M059J (cell line): ENCODE results near the gene FANCM. TPM values are rescaled to one million over a fixed set of nuclear protein-coding genes. Genes with fewer than 3 reads are reported as not detected.
"Not testable (repeated sequence)": the region's sequence is repeated elsewhere in the genome, so short reads cannot be mapped to it uniquely, and the experiment has no call there.

ENCODE experiments used
- DNase-seq: peaks from one replicate; pipeline ENCODE4 v3.0.0-alpha.2; 2012; ENCODE audit warnings: low read depth
- total RNA-seq: library from RNA; depleted of rRNA; stranded (reverse); fragments of >200 nt; shearing (Covaris generic); gene quantifications from 2 replicates; pipeline ENCODE4 v1.2.3, GENCODE V29; 2014

The FANCM gene
- total RNA-seq, 1 experiment from 2014 or later: 5.7 TPM

GRCh38 chr14:45144658-45145057 is 8.9 kb downstream of the FANCM start:
- no peak for DNase-seq

GRCh38 chr14:45145214-45145613 is 9.5 kb downstream of the FANCM start:
- DNase-seq: no peak

DNA sequence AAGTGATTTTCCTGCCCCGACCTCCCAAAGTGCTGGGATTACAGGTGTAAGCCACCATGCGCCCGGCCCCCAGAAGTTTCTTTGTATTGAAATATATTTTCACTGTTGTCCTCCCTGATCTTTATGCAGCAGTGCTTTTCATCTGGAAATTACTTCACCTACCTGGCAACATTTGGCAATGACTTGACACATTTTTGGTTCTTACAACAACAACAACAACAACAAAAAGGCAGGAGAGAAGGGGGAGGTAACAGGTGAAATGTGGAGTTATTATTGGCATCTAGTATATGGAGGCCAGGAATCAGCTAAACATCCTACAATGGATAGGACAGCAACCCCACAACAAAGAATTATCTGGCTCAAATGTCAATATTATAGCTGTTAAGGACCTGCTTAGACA is 13.9 kb downstream of the FANCM start:
- no peak for DNase-seq

DNA sequence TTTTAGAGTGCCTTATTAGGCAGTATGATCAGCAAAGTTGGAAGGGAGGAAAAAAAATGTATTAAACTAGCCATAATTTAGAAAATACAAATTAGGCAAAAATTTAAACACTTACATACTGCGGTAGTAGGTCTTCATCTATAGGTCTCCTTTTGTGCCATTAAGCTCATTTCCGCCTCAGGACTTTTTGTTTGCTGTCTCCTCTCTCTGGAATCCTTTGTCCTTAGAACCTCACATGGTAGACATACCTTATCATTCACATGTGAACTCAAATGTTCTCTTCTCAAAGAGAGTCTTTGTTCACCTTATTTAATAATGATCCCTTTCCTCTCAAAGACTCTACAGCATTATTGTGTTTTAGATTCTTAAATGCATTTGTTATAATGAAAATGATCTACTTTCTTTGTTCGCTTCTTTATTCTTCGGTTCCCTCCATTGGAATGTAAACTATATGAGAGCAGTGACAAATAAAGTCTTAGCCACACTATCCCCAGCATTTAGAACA is 14.7 kb downstream of the FANCM start:
- DNase-seq: no peak

GRCh38 chr14:45156067-45156466 is 20.3 kb downstream of the FANCM start:
- peak; percentile 18 for DNase-seq

DNA sequence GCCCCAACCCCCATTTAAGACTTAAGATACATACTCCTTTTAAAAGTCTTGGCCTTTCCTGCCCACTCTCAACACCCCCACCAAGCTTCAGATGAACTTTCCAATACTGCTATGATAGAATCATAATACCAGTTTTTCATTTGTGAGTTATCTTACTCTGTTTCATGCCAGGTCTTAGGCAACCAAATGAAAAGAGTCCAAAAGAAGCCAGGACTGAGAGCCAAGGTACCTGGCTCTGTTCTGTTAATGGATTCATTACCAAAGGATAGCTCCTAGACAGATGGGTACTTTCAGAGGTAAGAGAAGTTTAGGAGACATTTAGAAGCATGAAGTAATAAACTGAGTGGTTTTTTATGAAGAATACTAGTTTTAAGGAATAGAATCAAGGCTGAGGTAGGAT is 34.2 kb downstream of the FANCM start:
- DNase-seq: no peak

DNA sequence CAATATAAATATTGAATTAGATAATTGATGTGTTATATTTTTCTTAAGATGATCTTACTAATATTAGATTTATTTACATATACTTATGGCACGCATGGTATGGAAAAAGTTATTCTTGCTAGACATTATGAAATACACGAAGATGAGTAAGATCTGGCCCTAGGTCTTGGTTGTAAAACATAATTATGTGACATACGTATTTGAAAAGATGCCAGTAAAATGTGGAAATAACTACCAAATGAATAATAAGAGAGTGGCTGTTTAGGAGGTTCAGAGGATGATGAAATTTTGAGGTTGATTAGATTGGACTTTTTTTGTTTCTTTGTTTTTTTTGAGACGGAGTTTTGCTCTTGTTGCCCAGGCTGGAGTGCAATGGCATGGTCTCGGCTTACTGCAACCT is 41.3 kb downstream of the FANCM start:
- no peak for DNase-seq

- peak; percentile 13 for DNase-seq
These were observed 45.6 kb downstream of the FANCM start for GRCh38 chr14:45181329-45181728.

DNA sequence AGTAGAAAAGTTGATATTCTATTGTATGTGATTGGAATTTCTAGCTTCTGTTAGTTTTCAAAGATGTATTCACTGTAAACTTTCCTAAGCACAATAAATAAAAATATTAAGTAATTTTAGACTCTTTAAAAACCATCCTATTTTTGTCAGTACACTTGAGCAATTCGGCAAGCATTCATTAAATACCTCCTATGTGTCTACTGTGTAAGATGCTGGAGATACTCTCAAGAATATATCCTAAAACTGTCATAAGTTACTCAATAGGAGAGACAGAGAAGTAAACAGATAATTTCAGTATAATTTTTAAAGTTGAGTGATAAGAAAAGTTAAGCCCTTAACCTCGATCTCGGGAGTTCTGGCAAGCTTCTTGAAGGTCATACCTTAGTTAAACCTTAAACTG is 46.1 kb downstream of the FANCM start:
- DNase-seq: no peak

GRCh38 chr14:45185100-45185814 is 49.5 kb downstream of the FANCM start:
- DNase-seq: no peak

DNA sequence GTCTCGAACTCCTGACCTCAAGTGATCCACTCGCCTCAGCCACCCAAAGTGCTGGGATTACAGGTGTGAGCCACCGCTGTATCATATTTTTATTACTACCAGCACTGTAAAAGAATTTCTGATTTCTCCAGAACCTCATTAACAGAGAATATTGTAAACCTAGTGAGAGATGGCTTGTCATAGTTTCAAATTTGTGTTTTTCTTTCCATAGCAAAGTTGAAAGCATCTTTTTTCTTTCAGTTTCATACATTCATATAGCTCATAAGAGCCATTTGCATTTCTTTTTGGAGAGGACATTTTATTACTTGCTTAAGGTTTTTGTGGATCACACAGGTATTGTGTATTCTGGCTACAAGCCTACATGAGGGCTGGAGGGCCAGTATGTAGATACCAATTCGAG is 59.2 kb downstream of the FANCM start:
- DNase-seq: no peak

DNA sequence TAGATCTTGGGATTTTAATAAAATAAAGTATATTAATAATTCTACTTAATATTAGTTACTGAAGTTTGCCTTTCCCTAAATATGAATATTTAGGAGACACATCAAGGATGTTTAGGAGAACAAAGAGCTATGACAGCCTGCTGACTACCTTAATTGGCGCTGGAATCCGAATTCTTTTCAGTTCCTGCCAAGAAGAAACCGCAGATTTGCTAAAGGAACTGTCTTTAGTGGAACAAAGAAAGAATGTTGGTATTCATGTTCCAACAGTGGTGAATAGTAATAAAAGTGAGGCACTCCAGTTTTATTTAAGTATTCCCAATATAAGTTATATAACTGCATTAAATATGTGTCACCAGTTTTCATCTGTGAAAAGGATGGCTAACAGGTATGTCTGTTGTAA is 62.8 kb downstream of the FANCM start:
- DNase-seq: peak; percentile 87

DNA sequence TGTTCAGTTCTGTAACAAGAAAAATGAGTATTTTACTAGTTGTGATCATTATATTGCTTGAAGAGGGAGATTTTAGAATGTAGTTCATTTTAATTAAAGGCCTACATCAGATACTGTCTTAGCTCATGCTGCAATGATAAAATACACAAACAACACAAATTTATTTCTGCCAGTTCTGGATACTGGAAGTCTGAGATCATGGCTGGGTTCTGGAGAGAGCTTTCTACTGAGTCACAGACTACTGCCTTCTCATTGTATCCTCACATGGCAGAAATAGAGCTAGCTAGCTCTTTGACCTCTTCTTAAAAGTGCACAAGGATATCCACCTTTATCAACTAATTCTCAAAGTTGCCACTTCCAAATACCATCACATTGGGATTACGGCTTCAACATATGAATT is 63.5 kb downstream of the FANCM start:
- DNase-seq: peak; percentile 62

DNA sequence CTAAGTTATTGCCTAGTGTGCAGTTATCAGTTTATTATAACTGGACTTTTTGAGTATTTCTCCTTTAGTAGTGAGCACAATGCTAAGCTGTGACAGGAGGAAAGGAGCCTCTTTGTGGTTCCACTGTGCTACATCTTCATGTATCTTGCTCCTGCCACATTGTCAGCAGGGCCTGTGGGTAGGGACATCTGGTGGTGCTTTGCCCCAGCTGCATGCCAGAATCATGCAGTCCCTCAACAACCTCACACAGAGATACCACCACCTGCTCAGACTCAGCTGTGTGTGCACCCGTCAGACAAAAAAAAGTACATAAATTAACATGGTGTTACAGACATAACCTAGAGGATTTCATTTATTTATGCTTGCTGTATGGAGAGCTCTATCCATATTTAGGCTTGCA is 66.2 kb downstream of the FANCM start:
- DNase-seq: peak; percentile 19

DNA sequence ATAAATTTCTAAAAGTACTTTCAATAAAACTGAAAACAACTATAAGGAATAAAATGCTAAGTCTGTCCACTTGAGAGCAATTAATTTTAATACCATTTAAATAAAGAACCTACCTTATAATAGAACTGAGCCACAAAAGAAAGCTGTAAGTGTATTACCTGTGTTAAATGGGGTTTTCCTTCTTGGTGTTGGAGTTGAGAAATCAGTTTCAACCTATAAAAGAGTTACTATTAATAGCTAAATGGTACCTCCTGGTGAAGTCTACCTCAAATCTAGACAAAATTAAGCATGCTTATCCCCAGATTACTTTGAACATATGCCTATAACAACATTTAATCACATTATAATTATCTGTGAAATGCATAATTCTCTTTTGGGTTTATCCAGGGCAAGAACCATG is 68.5 kb downstream of the FANCM start:
- DNase-seq: no peak

DNA sequence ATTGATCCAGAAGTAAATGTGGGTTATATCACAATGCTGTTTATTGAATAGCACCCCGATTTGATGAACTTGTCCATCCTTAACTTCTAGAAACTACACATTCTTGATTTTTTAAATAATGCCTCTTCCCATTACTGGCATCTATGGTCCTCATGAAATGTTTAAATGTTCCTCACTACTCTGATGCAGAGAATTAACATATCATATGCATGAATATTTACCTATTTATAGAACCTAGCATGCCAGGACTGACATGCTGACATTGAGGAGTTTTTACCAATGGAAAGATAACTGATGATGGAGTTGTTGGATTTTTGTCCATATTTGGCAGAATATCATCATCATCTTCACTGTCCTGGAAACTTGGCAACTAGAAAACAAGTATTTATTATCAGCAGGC is 74.4 kb downstream of the FANCM start:
- DNase-seq: no peak

GRCh38 chr14:45211295-45211694 is 75.6 kb downstream of the FANCM start:
- no peak for DNase-seq

- DNase-seq: peak; percentile 2
These were observed 76.5 kb downstream of the FANCM start for GRCh38 chr14:45212231-45212630.

- not testable (repeated sequence) for DNase-seq
These were observed 78.0 kb downstream of the FANCM start for GRCh38 chr14:45213716-45214115.

DNA sequence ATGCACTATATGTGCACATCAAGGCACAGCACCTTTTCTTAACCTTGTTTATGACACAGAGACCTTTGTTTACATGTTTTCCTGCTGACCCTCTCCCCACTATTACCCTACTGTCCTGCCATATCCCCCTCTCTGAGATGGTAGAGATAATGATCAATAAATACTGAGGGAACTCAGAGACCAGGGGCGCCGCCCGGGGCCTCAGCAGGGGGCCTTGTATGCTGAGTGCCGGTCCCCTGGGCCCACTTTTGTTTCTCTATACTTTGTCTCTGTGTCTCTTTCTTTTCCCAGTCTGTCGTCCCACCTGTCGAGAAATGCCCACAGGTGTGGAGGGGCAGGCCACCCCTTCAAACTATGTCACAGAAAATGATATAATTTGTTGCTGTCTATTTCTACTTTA is 78.6 kb downstream of the FANCM start:
- not testable (repeated sequence) for DNase-seq

DNA sequence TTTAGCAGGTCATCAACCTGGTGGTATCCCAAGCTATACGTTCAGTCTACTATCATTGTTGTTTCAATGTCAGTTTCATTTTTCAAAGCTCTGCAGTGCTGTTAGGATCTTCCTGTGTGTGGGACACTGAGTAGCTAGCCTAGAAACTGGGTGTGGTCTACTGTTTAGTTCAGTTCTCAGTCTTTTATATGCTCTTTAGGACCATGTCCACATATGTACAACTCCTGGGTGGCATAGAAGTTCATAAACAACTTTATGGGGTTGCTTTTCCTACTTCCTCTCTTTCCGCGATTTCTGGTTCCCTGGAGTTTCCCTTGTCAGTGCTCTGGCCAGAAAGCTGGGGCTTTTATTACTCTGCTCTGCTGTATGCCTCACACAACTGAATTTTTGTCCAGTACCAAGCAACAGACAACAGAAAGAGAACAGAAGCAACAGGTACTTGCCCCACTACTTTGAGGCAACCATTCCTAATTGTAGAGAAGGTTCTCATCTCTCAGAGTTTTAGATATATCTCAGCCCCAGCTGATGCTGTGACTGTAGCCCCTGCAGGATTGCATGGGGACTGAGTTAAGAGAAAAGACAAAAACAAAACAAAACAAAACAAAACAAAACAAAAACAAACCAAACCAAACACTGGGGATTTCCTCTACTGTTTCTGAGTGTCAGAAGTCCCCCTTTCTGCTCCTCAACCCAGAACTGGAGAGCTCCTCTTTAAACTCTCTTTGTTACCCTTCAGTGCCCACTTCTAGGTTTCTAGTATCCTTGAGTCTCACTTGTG is 86.9 kb downstream of the FANCM start:
- no peak for DNase-seq

GRCh38 chr14:45227566-45227965 is 91.8 kb downstream of the FANCM start:
- no peak for DNase-seq

DNA sequence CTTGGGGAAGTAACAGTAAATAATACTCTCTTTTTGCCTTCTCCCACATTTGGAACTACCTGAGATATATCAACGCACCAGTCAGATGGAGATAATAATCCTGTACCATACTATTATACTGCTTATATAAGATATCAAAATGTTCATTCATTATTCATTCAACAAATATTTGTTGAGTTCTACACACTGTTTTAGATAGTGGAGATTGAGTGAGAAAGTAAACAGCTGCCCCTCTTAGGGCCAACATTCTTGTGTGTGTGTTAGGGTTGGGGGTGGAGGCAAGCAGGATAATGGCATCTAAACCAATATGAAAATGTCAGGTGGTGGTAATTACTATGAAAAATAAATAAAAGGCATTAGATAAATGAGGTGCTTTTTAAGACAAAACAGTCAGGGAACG is 103.3 kb downstream of the FANCM start:
- no peak for DNase-seq
